ENCODE measurements around the gene TP53I13. TPM values are rescaled to one million over a fixed set of nuclear protein-coding genes. Genes with fewer than 3 reads are reported as not detected.
A peak's percentile ranks its signal among the peaks of the same experiment; 100 is the strongest.

The TP53I13 gene
- total RNA-seq, 4 donors from 2014 or later: 86.6 to 204 (median 139) TPM

- Histone ChIP-seq H3K9me3 (no peaks in the 10 kb centered on the region), H3K4me1 (peaks cover 0 to 19% (median 14%) of the 10 kb centered on the region in 4 donors), H3K27ac (peak overlapping the region in 2 of 4 donors; percentile 38 to 48), H3K36me3 (peaks cover 0 to 24% (median 0%) of the 10 kb centered on the region in 3 donors), H3K27me3 (no peaks in the 10 kb centered on the region), H3K4me3 (no peak overlapping the region)
- no peak for DNase-seq
- TF ChIP-seq POLR2A (IDR thresholded peaks at IDR 0.05): no peak
- TF ChIP-seq, protein P1, sequence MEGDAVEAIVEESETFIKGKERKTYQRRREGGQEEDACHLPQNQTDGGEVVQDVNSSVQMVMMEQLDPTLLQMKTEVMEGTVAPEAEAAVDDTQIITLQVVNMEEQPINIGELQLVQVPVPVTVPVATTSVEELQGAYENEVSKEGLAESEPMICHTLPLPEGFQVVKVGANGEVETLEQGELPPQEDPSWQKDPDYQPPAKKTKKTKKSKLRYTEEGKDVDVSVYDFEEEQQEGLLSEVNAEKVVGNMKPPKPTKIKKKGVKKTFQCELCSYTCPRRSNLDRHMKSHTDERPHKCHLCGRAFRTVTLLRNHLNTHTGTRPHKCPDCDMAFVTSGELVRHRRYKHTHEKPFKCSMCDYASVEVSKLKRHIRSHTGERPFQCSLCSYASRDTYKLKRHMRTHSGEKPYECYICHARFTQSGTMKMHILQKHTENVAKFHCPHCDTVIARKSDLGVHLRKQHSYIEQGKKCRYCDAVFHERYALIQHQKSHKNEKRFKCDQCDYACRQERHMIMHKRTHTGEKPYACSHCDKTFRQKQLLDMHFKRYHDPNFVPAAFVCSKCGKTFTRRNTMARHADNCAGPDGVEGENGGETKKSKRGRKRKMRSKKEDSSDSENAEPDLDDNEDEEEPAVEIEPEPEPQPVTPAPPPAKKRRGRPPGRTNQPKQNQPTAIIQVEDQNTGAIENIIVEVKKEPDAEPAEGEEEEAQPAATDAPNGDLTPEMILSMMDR (IDR thresholded peaks at IDR 0.05): no peak
Observed at GRCh38 chr17:29584452-29585079, 16.1 kb downstream of the TP53I13 start.

DNA sequence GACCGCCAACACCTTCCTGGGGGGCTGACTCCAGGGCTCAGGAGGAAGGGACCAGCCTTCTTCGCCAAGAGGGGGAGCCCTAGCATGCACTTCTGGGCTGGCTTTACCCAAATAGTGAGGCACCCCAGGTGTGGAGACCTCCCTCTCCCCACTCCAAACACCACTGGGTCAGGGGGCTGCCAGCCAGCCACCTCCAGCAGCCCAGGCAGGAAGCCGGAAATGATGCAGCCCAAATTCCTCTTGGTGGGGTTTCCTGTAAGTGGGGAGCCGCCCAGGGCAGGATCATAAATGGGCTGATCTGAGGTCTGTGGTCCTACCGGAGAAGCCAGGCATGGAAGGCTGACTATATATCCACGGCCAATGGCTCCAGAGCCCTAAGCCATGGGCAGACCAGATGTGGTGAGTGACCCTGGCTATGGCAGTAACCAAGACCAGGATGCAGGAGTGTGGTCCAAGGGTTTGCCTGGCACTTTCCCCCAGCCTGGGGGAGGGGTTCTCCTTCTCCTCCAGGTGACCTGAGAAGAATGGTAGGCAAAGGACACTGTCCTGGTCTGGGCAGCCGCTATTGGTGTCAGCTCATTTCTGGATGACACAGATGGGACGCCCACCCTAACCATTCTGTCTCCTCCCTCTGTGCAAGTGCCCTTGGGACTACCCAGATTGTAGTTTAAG lies 16.7 kb downstream of the TP53I13 start:
- peaks cover 5 to 25% (median 19%) of the 10 kb centered on the region in 4 donors for H3K4me1 ChIP-seq
- peak overlapping the region in 1 of 4 donors; percentile 20 for H3K4me3 ChIP-seq
- H3K27me3 ChIP-seq: no peaks in the 10 kb centered on the region
- peak overlapping the region in 3 of 4 donors; percentile 38 to 48 (median 44) for H3K27ac ChIP-seq
- no peak for TF ChIP-seq POLR2A (IDR thresholded peaks at IDR 0.05)
- TF ChIP-seq, protein P1 (IDR thresholded peaks at IDR 0.05): peak in 4 of 6 experiments; percentile 5 to 16 (median 10)
- DNase-seq: peak in 1 of 3 donors; percentile 54
- H3K36me3 ChIP-seq: peaks cover 0 to 20% (median 0%) of the 10 kb centered on the region in 3 donors
- no peaks in the 10 kb centered on the region for H3K9me3 ChIP-seq

GRCh38 chr17:29586676-29587469 lies 18.4 kb downstream of the TP53I13 start:
- no peak for DNase-seq
- H3K4me3 ChIP-seq: no peak overlapping the region
- H3K27me3 ChIP-seq: no peaks in the 10 kb centered on the region
- no peaks in the 10 kb centered on the region for H3K9me3 ChIP-seq
- peaks cover 0 to 10% (median 0%) of the 10 kb centered on the region in 3 donors for H3K36me3 ChIP-seq
- peak overlapping the region in 1 of 4 donors; percentile 38 for H3K27ac ChIP-seq
- no peak for TF ChIP-seq POLR2A (IDR thresholded peaks at IDR 0.05)
- TF ChIP-seq, protein P1 (IDR thresholded peaks at IDR 0.05): no peak
- peaks cover 9 to 41% (median 32%) of the 10 kb centered on the region in 4 donors for H3K4me1 ChIP-seq

GRCh38 chr17:29587591-29587990 lies 19.1 kb downstream of the TP53I13 start:
- peak overlapping the region in 1 of 4 donors; percentile 95 for H3K4me3 ChIP-seq
- DNase-seq: no peak
- H3K36me3 ChIP-seq: peaks cover 0 to 4% (median 0%) of the 10 kb centered on the region in 3 donors
- H3K27ac ChIP-seq: peak overlapping the region in 1 of 4 donors; percentile 25
- H3K27me3 ChIP-seq: no peaks in the 10 kb centered on the region
- TF ChIP-seq, protein P1 (IDR thresholded peaks at IDR 0.05): no peak
- no peak for TF ChIP-seq POLR2A (IDR thresholded peaks at IDR 0.05)
- H3K9me3 ChIP-seq: no peaks in the 10 kb centered on the region
- peaks cover 9 to 46% (median 38%) of the 10 kb centered on the region in 4 donors for H3K4me1 ChIP-seq

DNA sequence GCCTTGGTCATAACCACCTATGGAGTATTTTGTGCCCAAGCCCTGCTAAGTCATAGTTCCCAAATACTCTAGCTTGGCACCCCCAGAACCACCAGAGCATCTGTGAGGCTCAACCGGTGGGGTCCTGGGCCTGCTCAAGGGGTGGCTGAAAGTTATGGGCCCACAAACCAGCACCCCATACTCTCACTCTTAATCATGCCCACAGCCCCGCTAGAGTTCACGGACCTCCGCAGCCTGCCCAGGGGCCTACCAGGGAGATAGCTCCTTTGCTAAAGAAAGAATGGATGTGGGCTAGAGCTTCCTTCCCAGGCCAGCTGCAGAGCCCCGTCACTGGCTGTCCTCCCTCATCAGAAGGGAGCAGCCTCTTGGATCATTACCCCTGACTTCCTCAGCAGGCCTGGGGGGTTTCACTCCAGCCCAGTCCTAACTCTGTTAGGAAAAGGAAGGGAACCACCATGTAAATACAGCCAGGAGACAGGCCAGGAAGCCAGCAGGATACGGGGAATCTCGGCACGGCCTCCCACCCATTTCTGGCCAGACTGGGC lies 19.6 kb downstream of the TP53I13 start:
- H3K4me3 ChIP-seq: peak overlapping the region; percentile 62 to 95 (median 86)
- H3K36me3 ChIP-seq: no peaks in the 10 kb centered on the region
- no peaks in the 10 kb centered on the region for H3K27me3 ChIP-seq
- peaks cover 9 to 49% (median 41%) of the 10 kb centered on the region in 4 donors for H3K4me1 ChIP-seq
- TF ChIP-seq, protein P1 (IDR thresholded peaks at IDR 0.05): no peak
- no peak for TF ChIP-seq POLR2A (IDR thresholded peaks at IDR 0.05)
- H3K27ac ChIP-seq: peak overlapping the region; percentile 55 to 90 (median 74)
- DNase-seq: no peak
- no peaks in the 10 kb centered on the region for H3K9me3 ChIP-seq

Data from Peyer's patch (tissue), 4 donors.